Mucosa of gallbladder (tissue), 1 donor: ENCODE results near the gene WASHC2A. TPM values are rescaled to one million over a fixed set of nuclear protein-coding genes. Genes with fewer than 3 reads are reported as not detected.
"Not testable (repeated sequence)": the region's sequence is repeated elsewhere in the genome, so short reads cannot be mapped to it uniquely, and the experiment has no call there.

Experiments
- DNase-seq: peaks from one replicate; pipeline ENCODE4 v3.0.0-alpha.2; 2020; ENCODE audit warnings: low spot score
- total RNA-seq: library from RNA; stranded (reverse); gene quantifications from one replicate; pipeline ENCODE4 v1.2.1, GENCODE V29; 2021
- donor health status: DM: no; HTN: no; CAD: no.

WASHC2A gene
- total RNA-seq, 1 donor from 2014 or later = 38.8 TPM

DNA sequence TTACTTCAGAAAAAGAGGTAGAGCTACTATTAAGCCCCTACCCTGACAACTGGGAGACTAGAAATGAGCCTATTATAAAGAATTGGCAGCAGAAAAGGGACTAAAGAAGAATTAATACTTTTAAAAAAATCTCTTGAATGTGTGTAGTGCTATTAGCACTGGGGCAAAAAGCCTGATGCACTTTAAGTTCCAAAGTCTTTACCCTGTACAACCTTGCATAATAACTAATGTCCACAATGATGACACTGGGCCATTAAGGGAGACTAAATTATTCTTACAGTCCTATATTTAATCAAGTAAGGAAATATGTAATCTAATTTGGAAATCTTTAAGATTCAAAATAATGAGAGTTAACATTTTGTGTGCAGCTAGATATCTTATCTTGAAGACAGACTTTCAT lies 90.1 kb downstream of the WASHC2A start:
- DNase-seq = not testable (repeated sequence)

DNA sequence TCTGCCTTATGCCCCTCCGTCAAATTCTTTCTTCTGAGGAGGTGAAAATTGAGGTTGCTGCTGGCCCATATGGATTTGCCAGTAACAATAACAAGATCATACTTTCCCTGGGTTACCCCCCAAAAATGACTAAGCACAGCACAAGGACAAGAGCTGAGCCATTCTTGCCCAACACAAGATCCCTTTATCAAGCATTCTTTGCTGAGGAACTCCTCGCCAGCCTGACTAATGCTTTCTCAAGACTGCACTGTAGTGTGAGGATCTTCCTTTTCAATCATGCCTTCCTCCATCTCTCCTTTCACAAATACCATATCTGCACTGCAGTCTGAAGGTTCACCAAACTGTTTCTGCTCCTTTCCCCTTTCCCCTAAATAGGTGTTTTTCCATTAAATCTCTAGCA lies 92.1 kb downstream of the WASHC2A start:
- DNase-seq = not testable (repeated sequence)

DNA sequence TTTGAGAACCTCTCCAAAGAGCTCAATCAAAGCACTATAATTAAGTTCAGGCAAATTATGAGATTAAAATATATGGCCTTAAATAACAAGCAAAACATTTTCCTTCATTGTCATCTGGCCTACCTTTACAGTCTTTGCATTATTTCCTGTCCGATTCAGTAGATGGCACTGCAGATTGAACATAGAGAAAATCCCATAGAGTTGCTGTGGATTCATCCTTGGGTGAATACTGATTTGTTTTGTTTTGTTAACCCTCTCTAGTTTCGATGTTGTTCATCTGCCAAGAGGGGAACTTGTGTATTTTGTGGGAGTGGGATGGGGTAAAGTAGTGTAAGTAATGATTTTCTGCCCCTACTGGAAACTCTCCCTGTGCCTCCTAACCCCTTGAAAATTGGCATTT lies 97.3 kb downstream of the WASHC2A start:
- DNase-seq = not testable (repeated sequence)

DNA sequence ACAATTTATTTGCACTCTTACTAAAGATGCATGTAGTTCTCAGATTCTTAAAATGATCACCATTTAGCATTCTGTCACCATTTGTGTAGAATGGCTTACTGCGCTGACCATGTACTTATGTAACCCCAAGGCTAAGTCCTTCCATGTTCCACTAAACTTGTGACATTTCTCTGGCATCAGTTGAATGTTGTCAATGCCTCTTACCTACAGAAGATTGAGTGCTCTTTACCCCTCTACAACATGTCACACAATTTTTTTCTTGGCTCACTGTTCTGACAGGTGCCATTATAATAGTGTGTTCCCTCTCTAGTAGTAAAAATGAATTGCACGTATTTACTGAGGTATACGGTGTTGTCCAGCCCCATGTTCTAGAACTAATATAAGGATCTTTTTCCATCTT lies 100.1 kb downstream of the WASHC2A start:
- not testable (repeated sequence) for DNase-seq

DNA sequence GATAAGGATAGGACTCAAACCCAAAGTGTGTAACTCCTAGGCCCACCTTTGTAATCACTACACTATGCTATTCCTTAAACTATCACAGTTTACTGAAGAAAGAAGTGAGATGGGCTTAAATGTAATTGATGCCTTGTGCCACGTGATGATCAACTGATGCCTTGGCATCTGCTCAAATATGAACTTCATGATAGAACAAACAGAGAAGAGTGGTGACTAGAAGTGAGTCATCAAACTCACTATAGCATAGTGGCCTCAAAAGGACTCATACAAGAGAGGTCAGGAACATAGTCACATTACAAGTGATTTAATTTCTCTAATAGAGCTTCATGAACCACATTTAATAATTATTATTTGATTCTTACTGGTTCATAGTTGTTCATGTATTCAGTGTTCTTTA lies 101.8 kb downstream of the WASHC2A start:
- not testable (repeated sequence) for DNase-seq

DNA sequence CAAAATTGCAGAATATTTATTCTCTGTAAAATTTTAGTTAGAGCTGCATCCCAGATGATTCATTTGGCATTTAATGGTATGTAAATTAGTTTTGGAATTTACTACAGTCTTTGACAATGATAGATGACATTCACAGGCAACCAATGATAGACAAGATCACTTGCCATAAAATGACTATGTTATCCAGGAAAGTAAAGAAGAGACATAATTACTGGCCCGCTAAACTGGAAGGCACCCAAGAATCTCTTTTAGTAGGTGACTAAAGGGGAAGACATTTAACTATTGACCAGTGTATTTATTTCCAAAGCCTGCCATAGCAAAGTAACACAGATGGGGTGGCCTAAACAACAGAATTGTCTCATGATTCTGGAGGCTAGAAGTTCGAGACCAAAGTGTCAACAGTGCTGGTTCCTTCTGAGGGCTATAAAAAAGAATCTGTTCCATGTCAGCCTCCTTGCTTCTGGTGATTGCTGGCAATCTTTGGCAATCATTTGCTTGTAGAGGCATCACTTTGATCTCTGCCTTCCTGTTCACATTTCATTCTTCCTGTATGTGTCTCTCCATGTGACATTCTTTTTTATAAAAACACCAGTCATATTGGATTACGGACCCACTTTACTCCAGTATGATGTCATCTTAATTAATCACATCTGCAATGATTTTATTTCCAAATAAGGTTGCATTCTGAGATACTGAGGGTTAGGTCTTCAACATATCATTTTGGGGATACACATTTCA lies 107.2 kb downstream of the WASHC2A start:
- DNase-seq = not testable (repeated sequence)

Other genes with a start within 250 kb of the WASHC2A start
- 31.7 TPM for gene PARG, start 125.9 kb upstream of the WASHC2A start, total RNA-seq
- gene TIMM23B, start 125.9 kb upstream of the WASHC2A start, total RNA-seq = 9.6 TPM
- 8.6 TPM for gene AGAP6, start 79.5 kb upstream of the WASHC2A start, total RNA-seq
- gene ASAH2, start 183.6 kb downstream of the WASHC2A start, total RNA-seq = 2.8 TPM